ENCODE results near the gene NSD1. TPM values are rescaled to one million over a fixed set of nuclear protein-coding genes. Genes with fewer than 3 reads are reported as not detected.
A peak's percentile ranks its signal among the peaks of the same experiment; 100 is the strongest.

The NSD1 gene
- total and polyA plus RNA-seq, 9 of the 15 experiments (the other 6 are each of a cell fraction or from before 2014, with no cell fraction given): 3.8 to 51.0 (median 24.7) TPM

- TF ChIP-seq, protein P1, sequence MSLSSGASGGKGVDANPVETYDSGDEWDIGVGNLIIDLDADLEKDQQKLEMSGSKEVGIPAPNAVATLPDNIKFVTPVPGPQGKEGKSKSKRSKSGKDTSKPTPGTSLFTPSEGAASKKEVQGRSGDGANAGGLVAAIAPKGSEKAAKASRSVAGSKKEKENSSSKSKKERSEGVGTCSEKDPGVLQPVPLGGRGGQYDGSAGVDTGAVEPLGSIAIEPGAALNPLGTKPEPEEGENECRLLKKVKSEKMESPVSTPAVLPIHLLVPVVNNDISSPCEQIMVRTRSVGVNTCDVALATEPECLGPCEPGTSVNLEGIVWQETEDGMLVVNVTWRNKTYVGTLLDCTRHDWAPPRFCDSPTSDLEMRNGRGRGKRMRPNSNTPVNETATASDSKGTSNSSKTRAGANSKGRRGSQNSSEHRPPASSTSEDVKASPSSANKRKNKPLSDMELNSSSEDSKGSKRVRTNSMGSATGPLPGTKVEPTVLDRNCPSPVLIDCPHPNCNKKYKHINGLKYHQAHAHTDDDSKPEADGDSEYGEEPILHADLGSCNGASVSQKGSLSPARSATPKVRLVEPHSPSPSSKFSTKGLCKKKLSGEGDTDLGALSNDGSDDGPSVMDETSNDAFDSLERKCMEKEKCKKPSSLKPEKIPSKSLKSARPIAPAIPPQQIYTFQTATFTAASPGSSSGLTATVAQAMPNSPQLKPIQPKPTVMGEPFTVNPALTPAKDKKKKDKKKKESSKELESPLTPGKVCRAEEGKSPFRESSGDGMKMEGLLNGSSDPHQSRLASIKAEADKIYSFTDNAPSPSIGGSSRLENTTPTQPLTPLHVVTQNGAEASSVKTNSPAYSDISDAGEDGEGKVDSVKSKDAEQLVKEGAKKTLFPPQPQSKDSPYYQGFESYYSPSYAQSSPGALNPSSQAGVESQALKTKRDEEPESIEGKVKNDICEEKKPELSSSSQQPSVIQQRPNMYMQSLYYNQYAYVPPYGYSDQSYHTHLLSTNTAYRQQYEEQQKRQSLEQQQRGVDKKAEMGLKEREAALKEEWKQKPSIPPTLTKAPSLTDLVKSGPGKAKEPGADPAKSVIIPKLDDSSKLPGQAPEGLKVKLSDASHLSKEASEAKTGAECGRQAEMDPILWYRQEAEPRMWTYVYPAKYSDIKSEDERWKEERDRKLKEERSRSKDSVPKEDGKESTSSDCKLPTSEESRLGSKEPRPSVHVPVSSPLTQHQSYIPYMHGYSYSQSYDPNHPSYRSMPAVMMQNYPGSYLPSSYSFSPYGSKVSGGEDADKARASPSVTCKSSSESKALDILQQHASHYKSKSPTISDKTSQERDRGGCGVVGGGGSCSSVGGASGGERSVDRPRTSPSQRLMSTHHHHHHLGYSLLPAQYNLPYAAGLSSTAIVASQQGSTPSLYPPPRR (CRISPR knock-in tag; IDR thresholded peaks at IDR 0.05; ENCODE audit: borderline replicate concordance): no peak
- TF ChIP-seq RAD51 (IDR thresholded peaks at IDR 0.05; ENCODE audit: borderline replicate concordance, low read depth): no peak
- no peak for TF ChIP-seq SMAD3 (CRISPR knock-in tag; conservative IDR thresholded peaks at IDR 0.05)
- no peak for TF ChIP-seq DIDO1 (tag; IDR thresholded peaks at IDR 0.05; ENCODE audit: low read depth)
- TF ChIP-seq ZNF407 (IDR thresholded peaks at IDR 0.05; ENCODE audit: low read depth): no peak; the same call in 1 of the 2 replicates
- no peak for TF ChIP-seq EHMT2 (IDR thresholded peaks at IDR 0.05)
- no peak for TF ChIP-seq NFIX (CRISPR knock-in tag; IDR thresholded peaks at IDR 0.05; ENCODE audit: low read depth)
- no peak for TF ChIP-seq PURB (CRISPR knock-in tag; IDR thresholded peaks at IDR 0.05; ENCODE audit: low read depth)
- peak; percentile 93 for TF ChIP-seq ARID1B (IDR thresholded peaks at IDR 0.05)
- no peak for TF ChIP-seq HCFC1 (IDR thresholded peaks at IDR 0.05; ENCODE audit: low read depth, low read length)
- no peak for TF ChIP-seq TGIF2 (CRISPR knock-in tag; IDR thresholded peaks at IDR 0.05)
- no peak for TF ChIP-seq THAP12 (CRISPR knock-in tag; IDR thresholded peaks at IDR 0.05)
These were observed 19.8 kb upstream of the NSD1 start (continued) for GRCh38 chr5:177113566-177114424.

Measured in K562 (cell line).